Measurements from ENCODE around the gene TYROBP.
"Not testable (repeated sequence)": the region's sequence is repeated elsewhere in the genome, so short reads cannot be mapped to it uniquely, and the experiment has no call there.

Gene TYROBP

GRCh38 chr19:35908010-35908441 is at the start of gene TYROBP:
TSS of gene TYROBP (minus strand) at chr19:35908295. CDS start at chr19:35908228, 67 bp downstream.
- H3K9me3 ChIP-seq = no peaks in the 10 kb centered on the region
- intact Hi-C loops (cut with DNase I; ENCODE audit: low total_unique reads) = no loop called here
- peaks cover 0 to 6% of the 10 kb centered on the region in 2 donors for H3K27me3 ChIP-seq
- peak within 1 kb of the TSS; percentile 21 to 31 for H3K4me3 ChIP-seq
- no peaks in the 10 kb centered on the region for H3K36me3 ChIP-seq
- TF ChIP-seq CTCF (IDR thresholded peaks at IDR 0.05) = no peak
- H3K4me1 ChIP-seq = peaks cover 0 to 7% (median 0%) of the 10 kb centered on the region in 4 donors
- no peak within 1 kb of the TSS for H3K27ac ChIP-seq
- DNase-seq = peak in 1 of 2 donors; percentile 52

GRCh38 chr19:35957411-35957810 is 49.3 kb upstream of the TYROBP start:
- H3K9me3 ChIP-seq; H3K4me3 ChIP-seq; H3K36me3 ChIP-seq; H3K27ac ChIP-seq; DNase-seq; intact Hi-C loops (cut with DNase I; ENCODE audit: low total_unique reads): not testable (repeated sequence)
- peaks cover 0 to 13% (median 11%) of the 10 kb centered on the region in 4 donors for H3K4me1 ChIP-seq
- peaks cover 0 to 45% of the 10 kb centered on the region in 2 donors for H3K27me3 ChIP-seq

DNA sequence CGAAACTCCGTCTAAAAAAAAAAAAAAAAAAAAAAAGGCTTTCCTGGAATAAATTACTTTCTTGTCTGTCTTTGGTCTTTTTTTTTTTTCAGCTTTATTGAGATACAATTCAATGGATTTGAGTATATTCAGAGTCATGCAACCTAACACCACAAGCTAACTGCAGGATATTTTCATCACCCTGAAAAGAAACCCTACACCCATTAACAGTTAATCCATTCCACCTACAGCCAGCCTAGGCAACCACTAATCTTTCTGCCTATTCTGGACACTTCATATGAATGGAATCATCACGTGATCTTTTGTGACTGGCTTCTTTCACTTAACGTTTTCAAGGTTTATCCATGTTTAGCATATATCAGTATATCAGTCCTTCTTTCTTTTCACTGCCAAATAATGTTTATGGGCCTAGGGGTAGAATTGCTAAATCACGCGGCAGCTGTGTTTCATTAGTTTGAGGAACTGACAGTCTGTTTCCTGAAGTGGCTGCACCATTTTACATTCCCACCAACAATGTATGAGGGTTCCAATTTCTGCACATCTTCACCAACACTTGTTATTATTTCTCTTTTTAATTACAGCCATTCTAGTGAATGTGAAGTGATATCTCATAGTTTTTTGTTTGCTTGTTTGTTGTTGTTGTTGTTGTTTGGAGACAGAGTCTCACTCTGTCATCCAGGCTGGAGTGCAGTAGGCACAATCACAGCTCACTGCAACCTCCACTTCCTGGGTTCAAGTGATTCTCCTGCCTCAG is 48.0 kb upstream of the TYROBP start:
- DNase-seq = no peak
- intact Hi-C loops (cut with DNase I; ENCODE audit: low total_unique reads) = no loop called here
- Histone ChIP-seq H3K4me1 (peaks cover 0 to 13% (median 11%) of the 10 kb centered on the region in 4 donors), H3K9me3 (no peaks in the 10 kb centered on the region), H3K27me3 (peaks cover 0 to 36% of the 10 kb centered on the region in 2 donors), H3K4me3 (no peak overlapping the region), H3K27ac (no peak overlapping the region), H3K36me3 (no peaks in the 10 kb centered on the region)
- no peak for TF ChIP-seq CTCF (IDR thresholded peaks at IDR 0.05)

- DNase-seq = no peak
- no peaks in the 10 kb centered on the region for H3K4me1 ChIP-seq
- H3K27ac ChIP-seq = no peak overlapping the region
- TF ChIP-seq CTCF (IDR thresholded peaks at IDR 0.05) = no peak
- H3K9me3 ChIP-seq = no peaks in the 10 kb centered on the region
- H3K36me3 ChIP-seq = peaks cover 6 to 24% (median 11%) of the 10 kb centered on the region in 3 donors
- no peak overlapping the region for H3K4me3 ChIP-seq
- intact Hi-C loops (cut with DNase I; ENCODE audit: low total_unique reads) = no loop called here
- H3K27me3 ChIP-seq = no peaks in the 10 kb centered on the region
Measured at GRCh38 chr19:35949131-35949530, 41.0 kb upstream of the TYROBP start.

DNA sequence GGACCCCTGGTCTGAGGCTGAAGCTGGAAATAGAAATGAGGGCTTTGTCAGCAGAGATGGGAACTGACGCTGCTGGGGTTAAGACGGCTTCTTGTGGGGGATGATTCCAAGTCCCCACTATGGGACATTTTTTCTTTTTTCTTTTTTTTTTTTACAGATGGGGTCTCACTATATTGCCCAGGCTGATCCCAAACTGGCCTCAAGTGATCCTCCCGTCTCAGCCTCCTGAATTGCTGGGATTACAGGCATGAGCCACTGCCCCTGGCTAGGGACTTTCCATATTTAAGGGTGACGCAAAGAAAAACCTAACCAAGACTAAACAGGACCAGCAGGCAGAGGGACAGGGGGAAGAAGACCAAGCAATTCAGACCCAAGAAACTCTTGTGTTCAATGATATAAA is 38.1 kb upstream of the TYROBP start:
- TF ChIP-seq CTCF (IDR thresholded peaks at IDR 0.05) = no peak
- no peaks in the 10 kb centered on the region for H3K27me3 ChIP-seq
- no peaks in the 10 kb centered on the region for H3K4me1 ChIP-seq
- H3K27ac ChIP-seq = no peak overlapping the region
- no peak overlapping the region for H3K4me3 ChIP-seq
- no peak for DNase-seq
- no peaks in the 10 kb centered on the region for H3K9me3 ChIP-seq
- peaks cover 6 to 53% (median 25%) of the 10 kb centered on the region in 3 donors for H3K36me3 ChIP-seq
- intact Hi-C loops (cut with DNase I; ENCODE audit: low total_unique reads) = no loop called here

GRCh38 chr19:35945121-35945790 is 37.2 kb upstream of the TYROBP start:
- TF ChIP-seq CTCF (IDR thresholded peaks at IDR 0.05) = no peak
- no peaks in the 10 kb centered on the region for H3K27me3 ChIP-seq
- H3K4me1 ChIP-seq = no peaks in the 10 kb centered on the region
- H3K4me3 ChIP-seq = no peak overlapping the region
- peaks cover 6 to 63% (median 34%) of the 10 kb centered on the region in 3 donors for H3K36me3 ChIP-seq
- H3K9me3 ChIP-seq = no peaks in the 10 kb centered on the region
- intact Hi-C loops (cut with DNase I; ENCODE audit: low total_unique reads) = no loop called here
- no peak overlapping the region for H3K27ac ChIP-seq
- DNase-seq = no peak
